NCI-H1694 treated with DMSO at 0.1 percent for 48 hours (cell line): ENCODE results near the gene DCC.
"Not testable (repeated sequence)": the region's sequence is repeated elsewhere in the genome, so short reads cannot be mapped to it uniquely, and the experiment has no call there.

Source experiments
- DNase-seq: peaks from one replicate; lab custom pipeline; 2025; lab: John Stamatoyannopoulos, UW

Gene DCC

DNA sequence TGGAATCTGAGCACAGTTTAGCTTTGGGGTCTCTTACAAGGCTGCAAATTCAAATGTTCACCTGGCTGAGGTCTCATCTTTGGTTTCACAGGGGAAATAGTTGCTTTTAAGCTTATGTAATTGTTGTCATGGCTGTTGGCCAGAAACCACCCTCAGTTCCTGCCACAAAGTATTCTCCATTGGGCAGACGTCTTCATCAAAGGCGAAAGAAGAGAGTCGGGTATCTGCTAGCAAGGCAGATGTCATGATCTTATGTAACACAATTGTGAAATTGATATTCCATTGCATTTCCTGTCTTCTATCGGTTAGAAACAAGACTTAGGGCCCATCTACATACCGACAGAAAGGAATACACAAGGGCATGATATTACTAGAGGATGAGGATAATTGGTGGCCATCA, 1068.3 kb downstream of the DCC start:
- no peak for DNase-seq

DNA sequence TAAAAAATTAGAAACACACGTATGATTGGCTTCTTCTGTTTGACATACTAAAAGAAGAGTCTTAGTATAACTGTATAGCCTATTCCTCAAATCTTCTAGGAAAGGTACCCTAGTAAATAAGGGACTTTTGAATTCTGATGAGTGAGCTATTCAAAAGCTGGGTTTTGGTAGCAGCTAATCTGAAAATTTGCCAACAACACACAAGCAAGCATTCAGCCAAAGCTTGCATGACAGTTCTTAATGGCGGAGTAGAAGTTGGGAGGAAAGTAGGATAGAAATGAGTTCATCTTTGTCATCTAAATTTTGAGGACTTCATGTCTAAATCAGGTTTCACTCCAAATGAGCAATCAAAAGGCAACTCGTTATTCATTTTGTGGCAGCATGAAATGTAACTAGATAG, 1071.5 kb downstream of the DCC start:
- DNase-seq = no peak

DNA sequence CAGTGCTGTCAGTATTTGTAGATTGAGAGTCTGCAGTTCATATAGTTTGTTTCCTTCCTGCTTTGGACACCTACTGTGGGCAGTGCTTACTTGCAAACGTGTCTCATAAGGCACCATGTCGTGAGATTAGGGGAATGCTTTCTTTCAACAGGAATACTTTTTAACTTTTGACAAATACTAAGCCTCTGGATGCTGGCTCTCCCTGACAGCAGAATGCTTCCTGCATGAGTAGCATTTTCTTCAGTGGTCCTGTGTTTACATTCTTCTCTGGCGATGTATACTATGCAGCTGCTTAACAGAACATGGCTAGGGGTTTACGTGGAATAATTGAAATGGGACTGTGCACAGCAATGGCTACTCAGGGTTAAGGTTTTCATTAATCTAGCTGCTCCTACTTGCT, 1077.0 kb downstream of the DCC start:
- no peak for DNase-seq

DNA sequence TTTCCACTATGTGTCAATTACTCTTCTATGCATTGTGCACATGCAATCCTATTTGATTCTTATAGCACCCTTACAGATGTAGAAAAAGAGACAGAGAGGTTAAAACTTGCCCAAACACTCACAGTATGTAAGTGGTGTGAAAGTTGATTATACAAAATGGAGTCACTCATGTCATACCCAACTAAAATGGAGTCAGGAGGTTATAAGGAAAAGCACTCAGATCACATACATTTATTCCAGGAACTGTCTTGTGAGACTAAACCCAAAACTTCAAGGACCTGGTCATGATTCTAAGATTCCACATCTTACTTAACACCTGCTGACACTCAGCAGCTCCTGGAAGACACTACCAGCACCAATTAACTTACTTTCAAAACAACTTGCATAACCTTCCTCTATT, 1081.9 kb downstream of the DCC start:
- no peak for DNase-seq

DNA sequence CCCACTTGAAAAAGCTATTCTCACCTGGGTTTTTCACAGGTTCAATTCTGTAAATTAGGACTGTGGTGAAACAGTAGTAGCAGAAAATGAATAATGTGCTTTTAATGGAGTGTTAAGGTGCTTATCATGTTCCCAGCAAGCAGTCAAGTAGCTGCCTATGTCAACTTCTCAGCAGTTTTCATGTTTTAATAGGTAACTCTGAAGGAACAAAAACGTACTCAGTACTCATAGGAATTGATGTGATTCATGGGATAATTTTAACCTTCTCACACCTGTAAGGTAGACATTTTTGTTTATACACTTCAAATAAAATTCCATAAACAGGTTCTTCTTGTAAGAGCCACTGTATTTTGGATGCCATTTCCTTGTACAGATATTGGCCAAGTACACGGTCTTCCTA, 1082.9 kb downstream of the DCC start:
- no peak for DNase-seq

DNA sequence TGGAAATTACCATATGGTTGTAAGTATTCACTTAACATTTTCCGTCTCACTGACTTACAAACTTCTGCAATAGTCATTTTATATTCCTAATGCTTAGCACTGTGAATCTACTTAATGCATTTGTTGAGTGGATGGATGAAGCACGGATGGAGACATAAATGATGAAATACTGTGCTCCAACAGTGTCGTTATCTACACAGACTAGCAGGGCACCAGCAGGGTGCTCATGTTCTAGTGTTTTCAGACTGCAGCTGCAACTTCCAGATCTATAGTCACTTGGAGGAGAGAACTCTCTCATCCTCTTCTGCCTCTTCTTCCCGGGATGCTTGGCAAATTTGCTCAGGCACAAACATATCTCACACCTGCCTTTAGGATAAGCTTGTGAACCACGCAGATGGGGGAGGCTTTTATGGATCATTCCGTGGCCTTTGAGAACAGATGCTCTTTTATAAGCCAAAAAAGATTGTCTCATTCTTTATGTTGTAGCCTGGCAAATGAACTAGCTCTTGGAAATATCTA, 1086.7 kb downstream of the DCC start:
- peak; percentile 60 for DNase-seq

DNA sequence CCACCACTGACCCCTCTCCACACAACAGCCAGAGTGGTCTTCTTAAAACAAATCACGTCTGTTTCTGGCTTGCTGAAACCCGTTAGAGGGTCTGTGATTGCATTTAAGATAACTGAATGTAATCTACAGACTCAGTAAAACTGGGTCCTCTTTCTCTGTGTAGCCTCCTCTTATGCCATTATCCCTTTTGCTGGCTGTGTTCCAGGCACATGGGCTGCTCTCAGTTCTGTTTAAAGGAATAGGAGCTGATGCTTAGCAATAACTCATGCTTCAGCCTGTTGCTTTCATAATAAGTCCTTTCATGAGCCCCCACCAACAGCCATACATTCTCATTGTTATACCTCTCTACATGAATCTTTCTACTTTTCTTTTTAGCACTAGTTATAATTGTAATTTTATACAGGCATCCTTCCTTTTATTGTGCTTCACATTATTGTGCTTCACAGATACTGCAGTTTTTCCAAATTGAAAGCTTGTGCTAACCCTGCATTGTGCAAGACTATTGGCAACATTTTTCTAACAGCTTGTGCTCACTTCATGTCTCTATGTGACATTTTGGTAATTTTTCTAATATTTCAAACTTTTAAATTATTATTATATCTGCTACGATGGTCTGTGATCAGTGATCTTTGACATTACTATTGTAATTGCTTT, 1101.9 kb downstream of the DCC start:
- no peak for DNase-seq

DNA sequence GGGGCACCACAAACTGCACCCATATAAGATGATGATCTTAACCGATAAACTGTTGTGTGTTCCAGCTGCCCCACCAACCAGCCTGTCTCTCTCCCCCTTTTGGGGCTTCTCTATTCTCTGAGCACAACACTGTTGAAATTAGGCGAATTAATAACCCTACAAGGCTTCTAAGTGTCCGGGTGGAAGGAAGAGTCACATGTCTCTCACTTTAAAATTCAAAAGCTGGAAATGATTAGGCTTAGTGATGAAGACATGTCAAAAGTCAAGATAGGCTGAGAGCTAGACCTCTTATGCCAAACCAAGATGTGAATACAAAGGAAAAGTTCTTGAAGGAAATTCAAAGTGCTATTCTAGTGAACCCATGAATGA, 1102.4 kb downstream of the DCC start:
- no peak for DNase-seq

DNA sequence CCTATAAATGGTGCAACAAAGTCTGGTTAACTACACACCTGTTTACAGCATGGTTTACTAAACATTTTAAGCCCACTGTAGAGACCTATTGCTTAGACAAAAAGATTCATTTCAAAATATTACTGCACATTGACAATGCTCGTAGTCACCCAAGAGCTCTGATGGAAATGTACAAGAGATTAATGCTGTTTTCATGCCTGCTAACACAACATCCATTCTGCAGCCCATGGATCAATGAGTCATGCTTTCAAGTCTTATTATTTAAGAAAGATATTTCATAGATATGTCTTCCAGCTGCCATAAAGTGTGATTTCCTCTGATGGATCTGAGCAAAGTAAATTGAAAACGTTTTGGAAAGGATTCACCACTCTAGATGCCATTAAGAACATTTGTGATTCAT, 1103.3 kb downstream of the DCC start:
- no peak for DNase-seq

DNA sequence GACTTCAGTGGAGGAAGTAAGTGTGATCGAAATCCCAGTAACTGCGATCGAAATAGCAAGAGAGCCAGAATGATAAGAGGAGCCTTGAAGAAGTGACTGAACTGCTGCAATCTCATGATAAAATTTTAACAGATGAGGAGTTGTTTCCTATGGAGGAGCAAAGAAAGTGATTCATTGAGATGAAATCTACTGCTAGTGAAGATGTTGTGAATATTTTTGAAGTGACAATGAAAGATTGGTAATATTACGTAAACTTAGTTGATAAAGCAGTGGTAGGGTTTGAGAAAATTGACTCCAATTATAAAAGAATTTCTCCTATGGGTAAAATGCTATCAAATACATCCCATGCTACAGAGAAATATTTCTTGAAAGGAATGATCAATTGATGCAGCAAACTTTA, 1103.8 kb downstream of the DCC start:
- DNase-seq = no peak

DNA sequence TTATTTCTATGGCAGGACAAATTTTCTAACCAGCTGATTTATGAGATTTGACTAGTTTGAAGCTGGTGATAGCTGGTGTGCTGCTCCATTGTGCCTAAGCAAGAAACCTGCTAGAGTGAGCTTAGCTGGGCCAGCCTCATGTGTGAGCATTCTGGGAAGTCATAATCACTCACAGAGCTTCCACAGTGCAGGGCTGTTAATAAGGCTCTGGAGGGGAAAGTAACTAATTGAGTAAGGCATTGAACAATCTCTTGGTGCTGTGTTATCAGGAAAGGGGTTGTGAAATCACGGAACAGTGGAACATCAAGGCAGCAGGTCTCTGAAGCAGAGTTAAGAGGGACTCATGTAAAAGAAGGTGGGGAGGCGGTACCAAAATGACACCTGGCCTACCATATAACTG, 1111.9 kb downstream of the DCC start:
- DNase-seq = no peak

DNA sequence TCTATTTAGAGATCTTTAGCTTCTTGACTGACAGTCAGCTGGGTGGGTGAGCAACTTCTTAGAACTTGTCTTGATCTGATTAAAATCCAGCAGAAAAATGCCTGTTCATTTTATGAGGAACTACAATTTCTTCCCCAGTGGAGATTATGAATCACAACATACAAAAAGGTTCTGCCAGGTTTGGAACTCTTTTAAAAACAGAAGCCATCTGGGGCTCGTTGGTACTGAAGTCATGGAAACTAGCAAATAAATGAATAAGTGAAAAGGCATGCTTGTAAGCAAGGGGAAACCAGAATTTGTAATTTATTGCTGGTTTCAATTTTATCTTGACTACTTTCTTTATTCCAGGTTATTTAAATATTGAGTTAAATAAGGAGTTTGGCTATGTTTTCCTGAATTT, 1117.1 kb downstream of the DCC start:
- peak; percentile 67 for DNase-seq

DNA sequence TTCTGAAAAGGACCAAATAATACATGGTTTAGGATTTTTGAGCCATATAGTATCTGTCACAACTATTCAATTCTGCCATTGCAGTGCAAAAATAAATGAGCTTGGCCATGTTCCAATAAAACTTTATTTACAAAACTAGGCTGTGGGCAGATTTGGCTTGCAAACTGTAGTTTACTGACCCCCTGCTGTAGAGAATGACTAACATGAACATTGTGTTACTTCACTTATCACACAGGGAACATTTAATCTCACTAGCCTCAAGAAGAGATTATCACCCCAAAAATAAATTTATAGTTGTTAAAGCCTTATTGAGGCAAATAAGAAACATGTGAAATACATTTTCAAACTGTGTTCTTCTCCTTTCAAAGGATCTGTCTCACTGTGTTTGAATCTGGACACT, 1118.3 kb downstream of the DCC start:
- peak; percentile 53 for DNase-seq

DNA sequence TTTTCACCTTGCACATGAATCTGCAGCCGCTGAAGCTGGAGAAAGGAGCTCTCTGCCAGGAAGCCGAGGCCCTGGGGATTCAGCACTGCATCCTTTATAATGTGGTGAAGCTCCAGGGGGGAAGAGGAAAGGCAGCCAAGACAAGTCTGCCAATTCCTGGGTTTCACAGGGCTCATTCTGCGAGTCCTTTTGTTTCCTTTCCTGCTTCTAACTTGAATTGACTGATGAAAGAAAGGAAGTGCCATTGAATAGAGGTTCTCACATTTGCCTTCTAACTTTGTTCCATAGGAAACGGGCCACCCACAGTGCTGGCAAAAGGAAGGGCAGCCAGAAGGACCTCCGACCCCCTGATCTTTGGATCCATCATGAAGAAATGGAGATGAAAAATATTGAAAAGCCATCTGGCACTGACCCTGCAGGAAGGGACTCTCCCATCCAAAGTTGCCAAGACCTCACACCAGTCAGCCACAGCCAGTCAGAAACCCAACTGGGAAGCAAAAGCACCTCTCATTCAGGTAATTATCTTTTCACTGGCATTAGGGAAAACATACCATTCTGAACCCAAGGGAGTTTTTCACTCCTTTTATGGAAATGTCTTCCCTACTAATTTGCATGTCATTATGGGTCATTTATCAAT, 1119.1 kb downstream of the DCC start:
- peak; percentile 89 for DNase-seq

DNA sequence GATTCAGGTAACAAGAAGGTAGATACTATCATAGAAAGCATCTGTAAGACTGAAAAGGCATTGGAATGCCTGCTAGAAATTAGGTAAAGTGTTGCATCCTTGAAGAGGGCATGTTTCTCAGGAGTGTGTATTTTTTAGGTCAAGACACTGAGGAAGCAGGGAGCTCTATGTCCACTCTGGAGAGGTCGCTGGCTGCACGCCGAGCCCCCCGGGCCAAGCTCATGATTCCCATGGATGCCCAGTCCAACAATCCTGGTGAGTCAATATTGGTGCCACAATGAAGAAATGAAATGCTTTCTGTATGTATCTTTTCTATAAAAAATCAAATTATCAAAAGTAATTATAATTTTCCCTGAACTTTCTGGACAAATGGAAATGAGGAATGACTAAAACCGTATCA, 1127.8 kb downstream of the DCC start:
- no peak for DNase-seq

DNA sequence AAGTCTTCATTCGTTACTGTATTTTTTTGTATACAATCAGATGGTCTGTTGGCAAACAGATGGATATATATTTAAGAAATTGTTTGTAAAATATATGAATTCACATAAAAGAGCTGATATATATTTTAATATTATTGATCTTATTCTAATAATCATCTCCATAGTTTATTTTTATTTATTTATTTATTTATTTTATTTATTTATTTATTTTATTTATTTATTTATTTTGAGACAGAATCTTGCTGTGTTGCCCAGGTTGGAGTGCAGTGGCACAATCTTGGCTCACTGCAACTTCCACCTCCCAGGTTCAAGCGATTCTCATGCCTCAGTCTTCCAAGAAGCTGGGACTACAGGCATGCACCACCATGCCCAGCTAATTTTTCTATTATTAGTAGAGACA, 1128.2 kb downstream of the DCC start:
- DNase-seq = not testable (repeated sequence)

DNA sequence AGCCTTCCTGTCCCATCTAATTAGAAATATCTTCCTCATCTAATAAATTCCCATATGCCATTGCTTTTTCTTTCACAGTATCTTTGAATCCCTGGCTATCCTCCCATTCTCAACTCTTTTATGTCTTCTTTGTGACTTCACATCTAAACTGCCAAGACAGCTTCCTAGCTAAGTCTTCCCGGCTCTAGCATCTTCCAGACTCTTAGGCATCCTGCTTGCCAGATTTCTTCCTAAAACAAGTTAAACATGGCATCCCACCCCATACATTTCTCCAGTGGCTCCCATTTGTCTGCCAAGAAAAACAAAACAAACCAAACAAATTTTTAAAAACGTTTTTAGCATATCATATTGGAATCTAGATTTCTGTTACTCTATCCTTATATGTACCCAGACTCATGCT, 1132.5 kb downstream of the DCC start:
- no peak for DNase-seq

DNA sequence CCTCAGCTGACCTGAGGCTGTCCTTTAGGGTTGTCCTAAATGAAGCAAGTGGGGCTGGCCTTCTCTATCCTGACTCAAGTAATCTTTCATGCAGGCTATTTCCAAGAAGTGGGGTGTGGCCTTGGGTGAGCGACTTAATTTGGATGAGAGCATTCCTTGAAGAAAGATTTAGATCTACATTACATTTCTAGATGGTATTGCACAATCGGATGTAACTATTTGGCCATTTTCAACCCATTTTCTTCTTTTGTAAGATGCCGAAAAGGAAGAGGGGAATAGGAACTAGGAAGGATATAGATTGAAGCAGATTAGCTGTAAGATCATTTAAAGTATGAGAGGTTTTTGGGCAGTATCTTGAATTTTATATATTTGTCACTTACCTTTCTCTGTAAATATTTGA, 1138.2 kb downstream of the DCC start:
- DNase-seq = no peak

DNA sequence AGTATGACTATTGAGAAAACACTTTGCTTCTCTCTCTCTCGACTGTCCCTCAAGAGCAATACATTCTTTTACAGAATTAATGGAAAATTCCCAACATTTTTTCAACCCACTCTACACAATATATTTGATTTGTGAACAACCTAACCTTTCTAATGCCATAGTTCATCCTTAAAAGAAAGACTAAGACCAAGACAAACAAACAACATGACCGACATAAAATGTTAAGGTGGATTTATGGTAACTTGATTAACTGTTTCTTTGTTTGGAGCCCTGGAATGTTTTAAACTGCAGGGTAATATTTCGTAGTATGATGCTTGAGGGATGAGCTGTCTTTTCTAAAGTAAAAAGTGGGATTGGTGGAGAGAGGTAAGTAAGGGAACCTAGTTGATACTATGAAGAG, 1146.3 kb downstream of the DCC start:
- DNase-seq = no peak

DNA sequence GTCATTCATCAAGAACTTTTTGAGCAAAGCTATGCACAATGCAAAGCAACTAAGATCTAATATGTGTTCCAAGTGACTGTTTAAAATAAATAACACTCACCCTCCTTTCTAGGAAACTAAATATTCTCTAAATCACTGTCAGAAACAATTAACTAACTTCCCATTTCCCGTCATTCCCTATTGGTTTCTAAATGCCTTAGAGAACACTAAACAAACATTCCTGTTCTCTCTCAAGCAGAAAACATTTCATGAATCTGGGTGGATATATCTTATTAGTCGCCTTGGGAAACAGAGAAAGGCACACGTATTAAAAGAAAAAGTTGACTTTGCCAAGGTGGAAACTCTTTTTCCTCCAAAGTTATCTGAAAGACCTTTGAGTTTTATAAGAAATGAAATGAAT, 1149.3 kb downstream of the DCC start:
- DNase-seq = no peak

DNA sequence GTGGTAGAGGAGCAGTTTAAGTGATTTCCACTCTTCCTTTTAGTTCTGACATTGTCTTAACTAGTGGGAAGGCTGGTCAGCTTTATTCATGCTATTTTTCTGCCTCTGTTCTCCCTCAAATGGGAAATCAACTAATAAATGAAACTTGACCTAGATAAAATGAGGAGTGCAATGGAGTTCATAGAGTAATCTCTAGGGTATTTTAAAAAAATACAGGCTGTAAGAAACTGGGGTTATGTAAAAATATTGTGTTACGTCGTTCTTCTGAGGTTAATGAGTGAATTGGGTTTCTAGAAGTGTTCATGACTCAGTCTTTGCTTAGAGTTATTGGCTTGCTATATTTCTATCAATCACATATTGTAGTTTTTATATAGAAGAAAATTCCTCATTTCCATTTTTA, 1150.0 kb downstream of the DCC start:
- no peak for DNase-seq

DNA sequence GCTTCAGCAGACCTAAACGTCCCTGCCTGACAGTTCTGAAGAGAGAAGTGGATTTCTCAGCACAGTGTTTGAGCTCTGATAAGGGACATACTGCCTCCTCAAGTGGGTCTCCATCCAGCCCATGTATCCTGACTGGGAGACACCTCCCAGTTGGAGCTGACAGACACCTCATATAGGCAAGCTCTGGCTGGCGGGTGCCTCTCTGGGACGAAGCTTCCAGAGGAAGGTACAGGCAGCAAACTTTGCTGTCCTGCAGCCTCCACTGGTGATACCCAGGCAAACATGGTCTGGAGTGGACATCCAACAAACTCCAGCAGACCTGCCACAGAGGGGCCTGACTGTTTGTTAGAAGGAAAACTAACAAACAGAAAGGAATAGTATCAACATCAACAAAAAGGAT, 1156.0 kb downstream of the DCC start:
- no peak for DNase-seq

DNA sequence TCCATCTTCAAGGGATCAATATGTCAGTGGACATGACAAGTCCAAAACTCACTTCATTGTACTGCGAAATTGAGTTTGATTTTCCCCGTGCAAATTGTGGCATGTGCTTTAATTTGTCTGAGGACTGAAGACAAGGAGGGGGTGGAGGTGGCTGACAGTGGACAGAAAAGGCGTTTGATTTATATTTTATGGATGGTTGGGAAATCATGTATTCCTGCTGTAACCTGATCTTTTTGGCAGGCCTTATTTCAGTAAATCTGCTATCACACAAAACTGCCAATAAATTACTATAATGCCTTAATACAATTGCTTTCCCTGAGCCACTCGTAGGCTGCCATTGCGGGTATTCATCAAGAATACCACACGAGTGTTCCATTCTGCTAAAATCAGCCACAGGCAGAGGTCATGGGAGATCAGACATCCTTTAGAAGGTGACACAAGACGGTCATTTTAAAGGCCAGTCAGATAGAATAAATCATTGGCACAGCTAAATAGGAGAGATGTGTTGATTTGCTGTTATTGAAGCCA, 1164.0 kb downstream of the DCC start:
- no peak for DNase-seq

DNA sequence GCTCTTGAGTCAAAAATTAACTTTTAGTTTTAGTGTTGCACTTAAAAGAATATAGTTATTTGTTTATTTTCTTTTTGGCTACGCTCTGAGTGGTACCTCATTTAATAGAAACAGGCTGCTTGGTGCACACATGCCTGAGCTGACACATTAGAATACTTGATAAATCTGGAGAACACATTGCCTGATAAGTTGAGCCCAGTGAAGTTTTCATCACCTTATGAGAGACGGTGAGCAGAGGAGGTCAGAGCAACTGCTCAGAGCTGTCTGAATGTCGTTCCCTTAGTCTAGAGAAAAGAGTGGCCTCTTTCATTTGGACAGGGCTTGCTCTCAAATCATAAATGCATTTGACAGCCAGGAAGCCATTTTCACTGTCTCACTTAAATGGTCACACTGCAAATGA, 1168.5 kb downstream of the DCC start:
- no peak for DNase-seq
